ENCODE results near the gene ODR4.

DNA sequence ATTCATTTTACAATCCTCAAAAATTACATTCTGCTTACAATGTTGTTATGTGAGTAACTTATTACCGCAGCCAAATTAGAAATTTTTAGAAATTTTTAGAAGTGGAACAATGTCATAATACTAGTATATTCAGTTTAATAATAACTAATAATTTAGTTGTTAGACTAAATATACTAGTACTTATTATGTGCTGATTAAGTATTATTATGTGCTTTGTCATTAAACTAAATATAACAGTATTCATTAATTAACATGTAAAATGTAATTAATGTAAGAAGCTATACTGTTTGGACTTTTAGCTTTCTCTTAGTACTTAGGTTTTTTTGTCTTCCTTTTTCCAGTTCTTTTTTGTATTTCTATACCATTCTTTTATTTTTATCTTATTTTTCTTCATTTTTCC lies 15.3 kb downstream of the ODR4 start:
- TF ChIP-seq CTCF (IDR thresholded peaks at IDR 0.05; ENCODE audit: borderline replicate concordance, extremely low read depth, low read length, poor library complexity, severe bottlenecking) = no peak
- no peak for TF ChIP-seq EZH2 (IDR thresholded peaks at IDR 0.05; ENCODE audit: borderline replicate concordance, low read depth, low read length, severe bottlenecking)

Measured in DND-41 (cell line).